SK-N-SH (cell line): ENCODE data around the gene LIMK2.

Experiments used
- CHD2 ChIP-seq: fragments of 150-350 bp; IDR thresholded peaks from 2 replicates; pipeline ENCODE4 v1.6.1; 2018; ENCODE audit warnings: low read length; ENCODE audit not compliant: partially characterized antibody
- EP300 ChIP-seq, 2 experiments: IDR thresholded peaks; 2 replicates each; pipeline versions ENCODE4 v1.4.0 to v1.6.1; 2012; ENCODE audit warnings: borderline replicate concordance in 1 of 2, low read depth in 1 of 2, low read length in 1 of 2
- EZH2phosphoT487 ChIP-seq: fragments of 200-600 bp; sonication (generic); IDR thresholded peaks from 2 replicates; pipeline ENCODE4 v1.6.1; 2017; ENCODE audit warnings: low read depth, mixed run types, mild to moderate bottlenecking, antibody characterized with exemption, moderate library complexity, borderline replicate concordance
- GATA2 ChIP-seq: sonication (generic); formaldehyde crosslinking; IDR thresholded peaks from 2 replicates; pipeline ENCODE4 v1.5.0; 2020; ENCODE audit warnings: mild to moderate bottlenecking, missing genetic modification reagents
- JUND ChIP-seq: IDR thresholded peaks from 2 replicates; pipeline ENCODE4 v1.4.0; 2012
- MXI1 ChIP-seq: IDR thresholded peaks from 2 replicates; pipeline ENCODE4 v1.6.1; 2012; ENCODE audit warnings: mild to moderate bottlenecking, low read depth, low read length, improper control_type of control experiment
- POLR2AphosphoS5 ChIP-seq: IDR thresholded peaks from 2 replicates; pipeline ENCODE4 v1.6.1; 2012; ENCODE audit warnings: low read depth, low read length
- REST ChIP-seq: IDR thresholded peaks from 2 replicates; pipeline ENCODE4 v1.6.1; 2012; ENCODE audit warnings: mild to moderate bottlenecking, low read depth, low read length, moderate library complexity
- TCF12 ChIP-seq: IDR thresholded peaks from 2 replicates; pipeline ENCODE4 v1.4.0; 2012
- TEAD4 ChIP-seq: IDR thresholded peaks from 2 replicates; pipeline ENCODE4 v1.4.0; 2012; ENCODE audit warnings: mild to moderate bottlenecking, borderline replicate concordance; ENCODE audit not compliant: insufficient read depth
- USF2 ChIP-seq: fragments of 150-350 bp; IDR thresholded peaks from 2 replicates; pipeline ENCODE4 v1.6.1; 2017; ENCODE audit warnings: antibody characterized with exemption, low read length, low read depth, borderline replicate concordance
- YY1 ChIP-seq: IDR thresholded peaks from 2 replicates; pipeline ENCODE4 v1.4.0; 2012; ENCODE audit warnings: low read depth, mild to moderate bottlenecking
- TF ChIP-seq, protein P1 (sequence below): fragments of 200-600 bp; sonication (generic); IDR thresholded peaks from 2 replicates; pipeline ENCODE4 v1.6.1; 2017; ENCODE audit warnings: antibody characterized with exemption, mild to moderate bottlenecking, moderate library complexity

DNA sequence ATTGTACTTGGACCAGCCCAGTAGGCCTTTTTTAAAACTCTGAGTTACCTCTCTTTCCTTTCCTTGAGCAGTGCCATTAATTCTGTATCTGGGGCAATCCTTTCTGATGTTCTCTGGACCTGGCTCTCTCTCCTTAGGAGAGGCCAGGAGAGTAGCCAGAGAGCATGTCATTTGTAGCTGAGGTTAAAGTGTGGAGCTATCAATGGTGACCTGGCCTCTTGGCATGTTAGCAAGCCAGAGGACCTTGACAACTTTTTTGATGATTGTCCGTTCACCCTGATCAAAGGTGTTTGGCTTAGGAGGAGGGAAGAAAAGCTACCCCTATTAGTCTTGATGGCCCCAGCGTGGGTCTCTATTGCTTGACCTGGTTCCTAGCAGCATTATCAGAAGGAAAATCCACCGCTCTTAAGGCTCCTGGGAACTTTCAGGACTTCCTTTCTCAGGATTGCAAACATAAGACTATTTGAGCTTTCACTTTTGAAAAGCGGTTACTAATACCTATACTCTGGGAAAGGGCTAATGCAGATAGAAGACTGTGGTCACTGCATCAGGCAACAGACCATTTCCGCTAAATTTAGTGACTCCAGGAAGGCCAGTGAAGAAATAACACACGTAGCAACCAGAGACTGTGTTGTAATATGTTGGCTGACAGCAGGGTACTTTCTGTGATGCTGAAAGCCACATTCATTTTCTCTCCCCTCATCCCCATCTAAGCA, 18.2 kb downstream of the LIMK2 start:
- TF ChIP-seq, protein P1, sequence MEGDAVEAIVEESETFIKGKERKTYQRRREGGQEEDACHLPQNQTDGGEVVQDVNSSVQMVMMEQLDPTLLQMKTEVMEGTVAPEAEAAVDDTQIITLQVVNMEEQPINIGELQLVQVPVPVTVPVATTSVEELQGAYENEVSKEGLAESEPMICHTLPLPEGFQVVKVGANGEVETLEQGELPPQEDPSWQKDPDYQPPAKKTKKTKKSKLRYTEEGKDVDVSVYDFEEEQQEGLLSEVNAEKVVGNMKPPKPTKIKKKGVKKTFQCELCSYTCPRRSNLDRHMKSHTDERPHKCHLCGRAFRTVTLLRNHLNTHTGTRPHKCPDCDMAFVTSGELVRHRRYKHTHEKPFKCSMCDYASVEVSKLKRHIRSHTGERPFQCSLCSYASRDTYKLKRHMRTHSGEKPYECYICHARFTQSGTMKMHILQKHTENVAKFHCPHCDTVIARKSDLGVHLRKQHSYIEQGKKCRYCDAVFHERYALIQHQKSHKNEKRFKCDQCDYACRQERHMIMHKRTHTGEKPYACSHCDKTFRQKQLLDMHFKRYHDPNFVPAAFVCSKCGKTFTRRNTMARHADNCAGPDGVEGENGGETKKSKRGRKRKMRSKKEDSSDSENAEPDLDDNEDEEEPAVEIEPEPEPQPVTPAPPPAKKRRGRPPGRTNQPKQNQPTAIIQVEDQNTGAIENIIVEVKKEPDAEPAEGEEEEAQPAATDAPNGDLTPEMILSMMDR = no peak
- TF ChIP-seq MXI1 = no peak
- no peak for TF ChIP-seq CHD2
- TF ChIP-seq POLR2AphosphoS5 = no peak
- TF ChIP-seq YY1 = no peak
- TF ChIP-seq GATA2 (CRISPR knock-in tag) = no peak
- TF ChIP-seq EP300 (IDR thresholded peaks at IDR 0.05; ENCODE audit: borderline replicate concordance in 1 of 2, low read depth in 1 of 2, low read length in 1 of 2) = no peak
- no peak for TF ChIP-seq JUND
- TF ChIP-seq USF2 = no peak
- TF ChIP-seq TEAD4 = no peak
- TF ChIP-seq EZH2phosphoT487 = no peak
- TF ChIP-seq TCF12 = no peak
- TF ChIP-seq REST = no peak
